HG02759 (cell line): ENCODE data around the gene DSG3.

Experiments
- ATAC-seq: cut with Tn5 transposase; IDR thresholded peaks from one replicate; pipeline ENCODE4 v1.9.1; 2021; ENCODE audit warnings: mild to moderate bottlenecking, moderate library complexity; ENCODE audit not compliant: unreplicated experiment

DSG3 gene

DNA sequence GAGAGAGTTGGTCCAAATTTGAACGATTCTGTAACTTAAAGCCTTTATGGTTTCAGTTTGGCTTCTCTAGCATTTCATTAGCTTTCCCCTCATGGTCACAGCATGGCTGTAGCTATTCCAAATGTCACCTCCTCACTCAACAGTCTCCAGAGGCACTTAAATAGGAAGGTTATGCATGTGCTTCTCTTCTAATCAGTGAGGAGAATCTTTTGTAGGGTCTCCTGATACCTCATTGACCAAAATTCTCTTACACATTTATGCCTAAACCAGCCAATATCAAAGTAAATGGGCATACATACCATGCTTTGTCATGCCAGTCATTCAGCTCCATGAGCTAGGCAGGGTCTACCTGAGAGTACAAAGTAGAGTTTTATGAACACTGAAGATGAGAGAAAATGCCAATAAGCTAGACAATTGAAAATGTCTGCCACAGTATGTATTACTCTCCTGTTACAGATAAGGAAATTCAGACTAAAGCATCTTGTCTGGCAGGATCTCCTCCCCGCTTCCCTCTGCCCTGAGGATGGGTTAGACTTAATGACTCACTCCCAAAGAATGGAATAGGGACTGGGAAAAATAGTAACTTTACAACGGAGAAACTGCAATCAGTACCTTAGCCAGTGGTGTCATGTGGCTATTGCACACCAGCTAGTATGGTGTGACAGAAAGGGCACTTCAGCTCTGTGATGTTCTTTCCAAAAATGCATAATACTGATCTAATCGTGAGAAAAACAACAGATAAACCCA is 65.8 kb downstream of the DSG3 start:
- no peak for ATAC-seq

DNA sequence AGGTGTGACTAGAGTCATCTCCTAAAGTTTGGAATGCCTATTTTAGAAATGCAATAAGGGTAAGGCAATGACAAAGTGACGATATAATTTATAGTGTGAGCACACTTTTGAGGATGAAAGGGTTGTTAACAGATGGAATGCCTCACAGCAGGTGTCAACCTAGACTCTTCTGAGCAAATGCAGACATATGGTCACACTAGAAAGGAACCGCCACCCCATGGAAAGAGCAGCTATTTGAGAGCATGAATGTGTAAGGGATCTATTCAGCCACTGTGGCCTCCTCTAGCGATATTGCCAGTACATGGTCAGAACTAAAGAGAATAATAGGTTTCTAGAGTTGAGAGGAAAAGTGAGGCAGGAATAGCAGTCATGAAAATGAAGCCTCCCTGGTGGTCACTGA is 68.9 kb downstream of the DSG3 start:
- ATAC-seq = no peak

DNA sequence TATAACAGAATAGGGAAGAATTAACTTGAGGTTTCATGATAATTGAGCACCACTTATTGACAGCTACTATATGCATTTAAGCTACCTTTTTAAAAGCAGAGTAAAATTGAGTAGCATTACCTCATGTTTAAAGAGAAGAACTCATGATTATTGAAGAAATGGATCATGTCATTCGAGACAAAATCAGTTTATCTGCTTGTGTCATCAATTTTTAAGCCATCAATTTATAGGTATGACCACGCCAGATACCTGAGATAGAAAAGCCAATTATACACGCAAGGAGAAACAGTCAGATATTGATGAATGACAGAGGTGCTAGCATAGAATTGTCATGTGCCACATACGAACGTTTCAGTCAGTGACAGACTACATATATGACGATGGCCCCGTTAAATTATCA is 78.8 kb downstream of the DSG3 start:
- ATAC-seq = no peak
